Esophagus (tissue), 2 donors: ENCODE results near the gene SNX7. TPM values are rescaled to one million over a fixed set of nuclear protein-coding genes. Genes with fewer than 3 reads are reported as not detected.

Experiments
- H3K27ac ChIP-seq, 2 donors: one replicate each; pipeline ENCODE4 v1.5.1; 2013; ENCODE audit warnings: low read depth in 2 of 2, mild to moderate bottlenecking in 2 of 2, inconsistent platforms in 1 of 2, low read length in 1 of 2, moderate library complexity in 1 of 2
- H3K27me3 ChIP-seq, 2 donors: one replicate each; pipeline ENCODE4 v1.6.1; 2013; ENCODE audit warnings: low read length in 2 of 2, control low read depth in 1 of 2, mild to moderate bottlenecking in 1 of 2; ENCODE audit not compliant: insufficient read depth in 2 of 2, control insufficient read depth in 1 of 2
- H3K36me3 ChIP-seq, 2 donors: one replicate each; pipeline ENCODE4 v1.6.1; 2013; ENCODE audit warnings: low read length in 1 of 2; ENCODE audit not compliant: control insufficient read depth in 2 of 2, insufficient read depth in 2 of 2
- H3K4me1 ChIP-seq, 2 donors: one replicate each; pipeline ENCODE4 v1.6.1; 2013; ENCODE audit warnings: low read length in 1 of 2; ENCODE audit not compliant: control insufficient read depth in 2 of 2, insufficient read depth in 2 of 2
- H3K4me3 ChIP-seq, 2 donors: one replicate each; pipeline ENCODE4 v1.5.1; 2013; ENCODE audit warnings: low read length in 2 of 2, mild to moderate bottlenecking in 2 of 2, low read depth in 1 of 2, moderate library complexity in 1 of 2
- H3K9me3 ChIP-seq, 2 donors: one replicate each; pipeline ENCODE4 v1.6.1; 2013; ENCODE audit warnings: mild to moderate bottlenecking in 2 of 2, low read depth in 1 of 2, low read length in 1 of 2, moderate library complexity in 1 of 2; ENCODE audit not compliant: control insufficient read depth in 2 of 2, insufficient read depth in 1 of 2
- WGBS, 2 donors: extraction: QIAGEN DNeasy Blood & Tissue Kit; methylation state at CpG; one replicate each; pipeline ENCODE4 v1.1.7; 2013; 5-methylcytosine and 5-hydroxymethylcytosine counted together
- polyA plus RNA-seq, 2 donors: library from polyadenylated mRNA; stranded (reverse); fragments of 200-250 nt; gene quantifications; one replicate each; pipeline ENCODE4 v1.2.3, GENCODE V29; 2013
- donor health status: healthy with polysubstance abuse.
- donor health status: Bipolar disorder and iron deficiency.

The SNX7 gene
- polyA plus RNA-seq: 10 to 100 TPM in 1 of 2 donors, 1 to 10 TPM in 1; 2.7 to 14.7 TPM

GRCh38 chr1:98661544-98662355 lies at the start of gene SNX7:
Gene SNX7, plus strand, starts transcription at chr1:98661721. Its CDS starts 11 bp downstream, at chr1:98661732.
- H3K36me3 ChIP-seq: no peaks in the 10 kb centered on the region
- H3K4me1 ChIP-seq: peaks cover 0 to 2% of the 10 kb centered on the region in 2 donors
- peak within 1 kb of the TSS; percentile 79 to 82 for H3K4me3 ChIP-seq
- H3K9me3 ChIP-seq: no peaks in the 10 kb centered on the region
- H3K27me3 ChIP-seq: no peaks in the 10 kb centered on the region
- peak within 1 kb of the TSS; percentile 75 to 87 for H3K27ac ChIP-seq
- WGBS, 2 donors: 0 to 1% methylated on average over 75 to 80 of the region's 80 CpGs

GRCh38 chr1:98637316-98637715 lies 24.2 kb upstream of the SNX7 start:
- H3K9me3 ChIP-seq: peaks cover 0 to 2% of the 10 kb centered on the region in 2 donors
- 63 to 74% methylated on average over 2 of the region's 2 CpGs for WGBS, 2 donors
- no peak overlapping the region for H3K4me3 ChIP-seq
- H3K27me3 ChIP-seq: no peaks in the 10 kb centered on the region
- H3K36me3 ChIP-seq: no peaks in the 10 kb centered on the region
- H3K4me1 ChIP-seq: no peaks in the 10 kb centered on the region
- no peak overlapping the region for H3K27ac ChIP-seq

GRCh38 chr1:98638185-98638584 lies 23.3 kb upstream of the SNX7 start:
- Histone ChIP-seq H3K36me3 (no peaks in the 10 kb centered on the region), H3K4me3 (no peak overlapping the region), H3K9me3 (peaks cover 0 to 2% of the 10 kb centered on the region in 2 donors), H3K27me3 (no peaks in the 10 kb centered on the region), H3K27ac (no peak overlapping the region), H3K4me1 (no peaks in the 10 kb centered on the region)

GRCh38 chr1:98644510-98644909 lies 17.0 kb upstream of the SNX7 start:
- 62 to 73% methylated on average over 2 of the region's 2 CpGs for WGBS, 2 donors
- Histone ChIP-seq H3K36me3 (no peaks in the 10 kb centered on the region), H3K4me3 (no peak overlapping the region), H3K27ac (no peak overlapping the region), H3K9me3 (no peaks in the 10 kb centered on the region), H3K27me3 (no peaks in the 10 kb centered on the region), H3K4me1 (no peaks in the 10 kb centered on the region)

GRCh38 chr1:98651116-98651632 lies 10.3 kb upstream of the SNX7 start:
- Histone ChIP-seq H3K4me1 (no peaks in the 10 kb centered on the region), H3K36me3 (no peaks in the 10 kb centered on the region), H3K27me3 (no peaks in the 10 kb centered on the region), H3K9me3 (peaks cover 0 to 5% of the 10 kb centered on the region in 2 donors), H3K27ac (no peak overlapping the region), H3K4me3 (no peak overlapping the region)
- 66 to 78% methylated on average over 6 of the region's 6 CpGs for WGBS, 2 donors

GRCh38 chr1:98653123-98653522 lies 8.4 kb upstream of the SNX7 start:
- Histone ChIP-seq H3K36me3 (no peaks in the 10 kb centered on the region), H3K4me1 (no peaks in the 10 kb centered on the region), H3K9me3 (peaks cover 0 to 5% of the 10 kb centered on the region in 2 donors), H3K27ac (no peak overlapping the region), H3K27me3 (no peaks in the 10 kb centered on the region), H3K4me3 (no peak overlapping the region)
- 96 to 97% methylated on average over 2 of the region's 2 CpGs for WGBS, 2 donors

GRCh38 chr1:98659879-98660278 lies 1.6 kb upstream of the SNX7 start:
- H3K36me3 ChIP-seq: no peaks in the 10 kb centered on the region
- no peak overlapping the region for H3K4me3 ChIP-seq

GRCh38 chr1:98660940-98661543 lies 479 bp upstream of the SNX7 start:
- H3K9me3 ChIP-seq: no peaks in the 10 kb centered on the region
- H3K27me3 ChIP-seq: no peaks in the 10 kb centered on the region
- peak overlapping the region; percentile 79 to 82 for H3K4me3 ChIP-seq
- H3K4me1 ChIP-seq: peaks cover 0 to 2% of the 10 kb centered on the region in 2 donors
- H3K27ac ChIP-seq: peak overlapping the region; percentile 75 to 87
- 3 to 4% methylated on average over 25 of the region's 25 CpGs for WGBS, 2 donors
- no peaks in the 10 kb centered on the region for H3K36me3 ChIP-seq

More at GRCh38 chr1:98659879-98660278, 1.6 kb upstream of the SNX7 start:
- no peaks in the 10 kb centered on the region for H3K9me3 ChIP-seq
- no peak overlapping the region for H3K27ac ChIP-seq
- H3K27me3 ChIP-seq: no peaks in the 10 kb centered on the region
- peaks cover 0 to 2% of the 10 kb centered on the region in 2 donors for H3K4me1 ChIP-seq

GRCh38 chr1:98662356-98662670 lies 792 bp downstream of the SNX7 start:
- H3K4me1 ChIP-seq: peaks cover 0 to 2% of the 10 kb centered on the region in 2 donors
- H3K27ac ChIP-seq: peak overlapping the region; percentile 75 to 87
- no peaks in the 10 kb centered on the region for H3K9me3 ChIP-seq
- WGBS, 2 donors: 0 to 1% methylated on average over 6 of the region's 6 CpGs
- no peaks in the 10 kb centered on the region for H3K36me3 ChIP-seq
- H3K27me3 ChIP-seq: no peaks in the 10 kb centered on the region
- H3K4me3 ChIP-seq: peak overlapping the region; percentile 79 to 82
